Spleen (tissue), 7 donors: ENCODE data around the gene PDE3A.

Experiments
- CTCF ChIP-seq, 11 experiments: fragments of 200-600 bp in 7 of 11; fragments of 450-650 bp in 4 of 11; sonication (generic) in 4 of 11; IDR thresholded peaks in 8 of 11; conservative IDR thresholded peaks in 3 of 11; 1 replicate in 7 of 11; 2 replicates in 4 of 11; pipeline versions ENCODE4 v1.4.0 to v1.8.0; 2016 to 2021; ENCODE audit warnings: antibody characterized with exemption in 11 of 11, inconsistent platforms in 4 of 11, mild to moderate bottlenecking in 1 of 11
- POLR2A ChIP-seq, 3 donors: fragments of 450-650 bp; IDR thresholded peaks; one replicate each; pipeline ENCODE4 v1.5.1; 2017; ENCODE audit warnings: antibody characterized with exemption in 3 of 3, mild to moderate bottlenecking in 1 of 3
- donor health status: DM: no; HTN: no; CAD: no; lungs with moderate emphysema.
- donor health status: DM: no; HTN: no; CAD: no.
- donor health status: DM: no; HTN: no; CAD: no.

- TF ChIP-seq POLR2A (IDR thresholded peaks at IDR 0.05) (no peak), CTCF (IDR thresholded peaks at IDR 0.05 in 8 of 11, conservative IDR thresholded peaks at IDR 0.05 in 3 of 11) (no peak)
Observed at GRCh38 chr12:20628226-20628787, 260.0 kb downstream of the PDE3A start.
